Sigmoid colon (tissue), 7 donors: Measurements from ENCODE around the gene CACNA1A. TPM values are rescaled to one million over a fixed set of nuclear protein-coding genes. Genes with fewer than 3 reads are reported as not detected.

ENCODE experiments used
- DNase-seq: peaks from one replicate; pipeline ENCODE4 v3.0.0-alpha.2; 2019
- H3K27ac ChIP-seq, 4 donors: fragments of 200-600 bp; sonication (generic); one replicate each; pipeline ENCODE4 v1.5.1; 2016 to 2019; ENCODE audit warnings: mild to moderate bottlenecking in 1 of 4
- H3K27me3 ChIP-seq, 3 donors: fragments of 200-600 bp; sonication (generic); one replicate each; pipeline ENCODE4 v1.5.1; 2019; ENCODE audit warnings: mild to moderate bottlenecking in 1 of 3
- H3K36me3 ChIP-seq, 4 donors: fragments of 200-600 bp; sonication (generic); one replicate each; pipeline ENCODE4 v1.5.1; 2016 to 2019
- H3K4me1 ChIP-seq, 4 donors: fragments of 200-600 bp; sonication (generic); one replicate each; pipeline ENCODE4 v1.5.1; 2017 to 2019
- H3K4me3 ChIP-seq, 4 donors: fragments of 200-600 bp; sonication (generic); one replicate each; pipeline ENCODE4 v1.5.1; 2017 to 2019; ENCODE audit warnings: mild to moderate bottlenecking in 2 of 4, moderate library complexity in 1 of 4
- H3K9me3 ChIP-seq, 4 donors: fragments of 200-600 bp in 3 of 4; sonication (generic) in 3 of 4; one replicate each; pipeline versions ENCODE4 v1.5.1 to v1.6.1; 2013 to 2019
- CTCF ChIP-seq, 4 experiments: fragments of 450-650 bp in 3 of 4; fragments of 200-600 bp in 1 of 4; IDR thresholded peaks; one replicate each; pipeline ENCODE4 v1.5.1; 2016 to 2019; ENCODE audit warnings: antibody characterized with exemption in 4 of 4, mild to moderate bottlenecking in 3 of 4, moderate library complexity in 2 of 4
- EP300 ChIP-seq, 4 donors: sonication (generic); formaldehyde crosslinking; IDR thresholded peaks; one replicate each; pipeline ENCODE4 v1.6.1; 2017; ENCODE audit warnings: antibody characterized with exemption in 4 of 4
- POLR2A ChIP-seq, 2 donors: fragments of 450-650 bp; IDR thresholded peaks; one replicate each; pipeline ENCODE4 v1.6.1; 2016; ENCODE audit warnings: antibody characterized with exemption in 2 of 2, mild to moderate bottlenecking in 2 of 2, moderate library complexity in 2 of 2
- POLR2AphosphoS5 ChIP-seq, 4 donors: sonication (generic); formaldehyde crosslinking; IDR thresholded peaks; one replicate each; pipeline ENCODE4 v1.6.1; 2017; ENCODE audit warnings: antibody characterized with exemption in 4 of 4
- WGBS, 2 donors: extraction: QIAGEN DNeasy Blood & Tissue Kit; methylation state at CpG; one replicate each; pipeline ENCODE4 v1.1.7; 2013; 5-methylcytosine and 5-hydroxymethylcytosine counted together
- intact Hi-C: fragments of 100-400 bp; cut with DNase I; formaldehyde crosslinking; loops from one replicate; pipeline ENCODE4 v1.15.1; 2023
- polyA plus RNA-seq, 3 donors: library from polyadenylated mRNA; stranded (reverse); fragments of 200-250 nt; gene quantifications; one replicate each; pipeline ENCODE4 v1.2.3, GENCODE V29; 2013
- total RNA-seq, 4 donors: library from RNA; depleted of rRNA; stranded (reverse); fragments of >200 nt; gene quantifications; one replicate each; pipeline ENCODE4 v1.1.0, GENCODE V29; 2016
- donor health status: healthy with polysubstance abuse.
- donor health status: Bipolar disorder and iron deficiency.
- donor health status: healthy.

The CACNA1A gene
- total and polyA plus RNA-seq, 7 donors = 0.14 to 3.6 (median 1.6) TPM; not detected in 1

- Histone ChIP-seq H3K9me3 (peaks cover 0 to 3% (median 0%) of the 10 kb centered on the region in 4 donors), H3K4me1 (no peaks in the 10 kb centered on the region), H3K27me3 (peaks cover 0 to 14% (median 0%) of the 10 kb centered on the region in 3 donors), H3K27ac (no peak overlapping the region), H3K36me3 (no peaks in the 10 kb centered on the region), H3K4me3 (no peak overlapping the region)
- 82 to 89% methylated on average over 21 of the region's 21 CpGs for WGBS, 2 donors
- TF ChIP-seq CTCF (IDR thresholded peaks at IDR 0.05) (no peak), POLR2A (IDR thresholded peaks at IDR 0.05) (no peak), POLR2AphosphoS5 (IDR thresholded peaks at IDR 0.05) (no peak), EP300 (IDR thresholded peaks at IDR 0.05) (no peak)
- no peak for DNase-seq
- intact Hi-C loops = no loop called here
These were observed 251.1 kb downstream of the CACNA1A start for GRCh38 chr19:13255041-13255718.

GRCh38 chr19:13252569-13253335, 253.5 kb downstream of the CACNA1A start:
- intact Hi-C loops = no loop called here
- no peaks in the 10 kb centered on the region for H3K36me3 ChIP-seq
- H3K27me3 ChIP-seq = peaks cover 0 to 14% (median 0%) of the 10 kb centered on the region in 3 donors
- no peak overlapping the region for H3K4me3 ChIP-seq
- no peaks in the 10 kb centered on the region for H3K4me1 ChIP-seq
- no peak for TF ChIP-seq CTCF (IDR thresholded peaks at IDR 0.05)
- TF ChIP-seq EP300 (IDR thresholded peaks at IDR 0.05) = no peak
- TF ChIP-seq POLR2A (IDR thresholded peaks at IDR 0.05) = no peak
- TF ChIP-seq POLR2AphosphoS5 (IDR thresholded peaks at IDR 0.05) = no peak
- DNase-seq = no peak
- no peak overlapping the region for H3K27ac ChIP-seq
- H3K9me3 ChIP-seq = peaks cover 0 to 3% (median 0%) of the 10 kb centered on the region in 4 donors
- 84 to 88% methylated on average over 11 of the region's 11 CpGs for WGBS, 2 donors

GRCh38 chr19:13244920-13245319, 261.4 kb downstream of the CACNA1A start:
- intact Hi-C loops = no loop called here
- no peak overlapping the region for H3K4me3 ChIP-seq
- no peaks in the 10 kb centered on the region for H3K9me3 ChIP-seq
- 80 to 88% methylated on average over 12 of the region's 12 CpGs for WGBS, 2 donors
- TF ChIP-seq CTCF (IDR thresholded peaks at IDR 0.05) = no peak
- TF ChIP-seq POLR2A (IDR thresholded peaks at IDR 0.05) = no peak
- no peak for TF ChIP-seq EP300 (IDR thresholded peaks at IDR 0.05)
- no peak for TF ChIP-seq POLR2AphosphoS5 (IDR thresholded peaks at IDR 0.05)
- H3K27ac ChIP-seq = no peak overlapping the region
- H3K4me1 ChIP-seq = no peaks in the 10 kb centered on the region
- H3K27me3 ChIP-seq = no peaks in the 10 kb centered on the region
- no peak for DNase-seq
- no peaks in the 10 kb centered on the region for H3K36me3 ChIP-seq

- 69% methylated on average over 25 of the region's 25 CpGs for WGBS, 2 donors
- TF ChIP-seq CTCF (IDR thresholded peaks at IDR 0.05) = no peak
- TF ChIP-seq EP300 (IDR thresholded peaks at IDR 0.05) = no peak
- TF ChIP-seq POLR2AphosphoS5 (IDR thresholded peaks at IDR 0.05) = no peak
- no peak for TF ChIP-seq POLR2A (IDR thresholded peaks at IDR 0.05)
- intact Hi-C loops = no loop called here
These were observed 264.8 kb downstream of the CACNA1A start for GRCh38 chr19:13241231-13242104.

More at GRCh38 chr19:13241231-13242104, 264.8 kb downstream of the CACNA1A start:
- H3K27me3 ChIP-seq = no peaks in the 10 kb centered on the region
- no peak overlapping the region for H3K27ac ChIP-seq
- peaks cover 0 to 1% (median 0%) of the 10 kb centered on the region in 4 donors for H3K9me3 ChIP-seq
- no peaks in the 10 kb centered on the region for H3K4me1 ChIP-seq
- no peak overlapping the region for H3K4me3 ChIP-seq
- no peaks in the 10 kb centered on the region for H3K36me3 ChIP-seq
- DNase-seq = no peak
